VCaP (cell line): Measurements from ENCODE around the gene RGCC.

Experiments
- H3K27ac ChIP-seq: fragments of 450-650 bp; 2 replicates; pipeline ENCODE4 v1.5.1; 2017
- TF ChIP-seq, protein P1 (sequence below): fragments of 450-650 bp; conservative IDR thresholded peaks from 2 replicates; pipeline ENCODE4 v1.5.1; 2017; ENCODE audit warnings: mild to moderate bottlenecking, moderate library complexity

RGCC gene

GRCh38 chr13:41456768-41457588 lies at the start of gene RGCC:
TSS of gene RGCC (plus strand) at chr13:41457550. CDS start at chr13:41457708, 158 bp downstream.
- TF ChIP-seq, protein P1, sequence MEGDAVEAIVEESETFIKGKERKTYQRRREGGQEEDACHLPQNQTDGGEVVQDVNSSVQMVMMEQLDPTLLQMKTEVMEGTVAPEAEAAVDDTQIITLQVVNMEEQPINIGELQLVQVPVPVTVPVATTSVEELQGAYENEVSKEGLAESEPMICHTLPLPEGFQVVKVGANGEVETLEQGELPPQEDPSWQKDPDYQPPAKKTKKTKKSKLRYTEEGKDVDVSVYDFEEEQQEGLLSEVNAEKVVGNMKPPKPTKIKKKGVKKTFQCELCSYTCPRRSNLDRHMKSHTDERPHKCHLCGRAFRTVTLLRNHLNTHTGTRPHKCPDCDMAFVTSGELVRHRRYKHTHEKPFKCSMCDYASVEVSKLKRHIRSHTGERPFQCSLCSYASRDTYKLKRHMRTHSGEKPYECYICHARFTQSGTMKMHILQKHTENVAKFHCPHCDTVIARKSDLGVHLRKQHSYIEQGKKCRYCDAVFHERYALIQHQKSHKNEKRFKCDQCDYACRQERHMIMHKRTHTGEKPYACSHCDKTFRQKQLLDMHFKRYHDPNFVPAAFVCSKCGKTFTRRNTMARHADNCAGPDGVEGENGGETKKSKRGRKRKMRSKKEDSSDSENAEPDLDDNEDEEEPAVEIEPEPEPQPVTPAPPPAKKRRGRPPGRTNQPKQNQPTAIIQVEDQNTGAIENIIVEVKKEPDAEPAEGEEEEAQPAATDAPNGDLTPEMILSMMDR: no peak
- H3K27ac ChIP-seq: no peak within 1 kb of the TSS; the same call in 1 of the 2 replicates

DNA sequence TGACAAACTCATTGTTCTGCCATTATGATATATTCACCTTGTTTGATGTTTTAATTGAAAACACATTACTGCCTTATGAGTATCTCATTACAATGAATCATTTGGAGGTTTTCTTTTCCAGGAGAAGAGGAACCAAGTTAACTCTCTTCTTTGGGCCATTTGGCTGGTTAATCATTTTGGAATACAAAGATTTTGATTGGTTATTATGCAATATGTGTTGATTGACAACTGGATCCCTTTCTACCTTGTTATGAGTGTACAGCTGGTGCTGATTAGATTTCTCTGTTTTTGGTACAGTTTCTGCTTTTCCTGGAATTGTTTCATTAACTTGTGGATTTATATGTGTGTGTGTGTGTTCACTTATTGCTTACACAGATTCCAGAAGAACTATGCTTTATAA lies 49.2 kb upstream of the RGCC start:
- H3K27ac ChIP-seq: no peak overlapping the region
- TF ChIP-seq, protein P1: no peak

DNA sequence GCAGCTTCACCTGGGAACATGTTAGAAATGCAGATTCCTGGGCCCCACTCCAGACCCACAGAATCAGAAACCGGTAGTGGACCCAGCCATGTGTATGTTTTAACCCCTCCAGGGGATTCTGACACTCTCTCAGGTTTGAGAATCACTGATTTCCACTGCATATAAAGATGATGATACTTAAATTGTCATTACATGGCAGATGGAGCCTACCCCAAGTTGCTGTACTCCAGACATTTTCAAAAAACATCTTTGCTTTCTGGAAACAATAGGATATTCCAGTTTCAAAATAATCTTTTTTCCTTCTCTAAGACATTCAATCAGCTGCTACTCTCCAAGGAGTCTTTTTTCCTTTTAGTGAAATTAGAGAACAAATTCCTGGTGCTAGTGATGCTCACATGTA lies 48.6 kb upstream of the RGCC start:
- no peak overlapping the region for H3K27ac ChIP-seq
- TF ChIP-seq, protein P1: no peak

- no peak overlapping the region for H3K27ac ChIP-seq
- TF ChIP-seq, protein P1: no peak
These were observed 47.7 kb upstream of the RGCC start for GRCh38 chr13:41409611-41410010.

DNA sequence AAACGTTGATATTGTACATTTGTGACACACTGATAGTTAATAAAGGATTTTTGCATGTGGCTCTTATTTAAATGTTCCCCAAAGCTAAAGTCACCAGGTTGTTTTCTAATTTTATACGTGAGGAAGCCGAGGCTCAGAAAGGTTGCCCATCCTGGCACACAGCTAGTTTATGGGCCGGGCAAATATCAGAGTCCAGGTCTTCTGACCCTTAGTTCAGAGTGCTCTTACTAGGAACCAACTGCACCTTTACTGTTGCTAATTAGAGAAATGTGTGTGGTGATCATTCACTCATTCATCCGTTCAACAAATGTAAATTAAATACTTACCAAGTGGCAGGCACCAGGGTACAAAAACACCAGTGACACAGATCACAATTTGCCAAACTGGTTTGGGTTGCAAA lies 46.3 kb upstream of the RGCC start:
- TF ChIP-seq, protein P1: no peak

GRCh38 chr13:41411522-41411921 lies 45.8 kb upstream of the RGCC start:
- TF ChIP-seq, protein P1: peak; percentile 59
- no peak overlapping the region for H3K27ac ChIP-seq

More for the DNA sequence above, 46.3 kb upstream of the RGCC start:
- no peak overlapping the region for H3K27ac ChIP-seq

GRCh38 chr13:41413872-41414271 lies 43.5 kb upstream of the RGCC start:
- no peak overlapping the region for H3K27ac ChIP-seq
- TF ChIP-seq, protein P1: no peak
